LHCN-M2 (cell line): ENCODE data around the gene EDAR. TPM values are rescaled to one million over a fixed set of nuclear protein-coding genes. Genes with fewer than 3 reads are reported as not detected.

ENCODE experiments used
- DNase-seq: peaks from one replicate; pipeline ENCODE4 v3.0.0-alpha.2; 2012; ENCODE audit warnings: low read depth
- total RNA-seq: library from RNA; depleted of rRNA; stranded (reverse); fragments of >200 nt; gene quantifications from 2 replicates; pipeline ENCODE4 v1.2.3, GENCODE V29; 2014

Gene EDAR
- total RNA-seq, 1 experiment from 2014 or later = not detected

- DNase-seq = no peak
These were observed 12.2 kb upstream of the EDAR start for GRCh38 chr2:109001201-109001600.

DNA sequence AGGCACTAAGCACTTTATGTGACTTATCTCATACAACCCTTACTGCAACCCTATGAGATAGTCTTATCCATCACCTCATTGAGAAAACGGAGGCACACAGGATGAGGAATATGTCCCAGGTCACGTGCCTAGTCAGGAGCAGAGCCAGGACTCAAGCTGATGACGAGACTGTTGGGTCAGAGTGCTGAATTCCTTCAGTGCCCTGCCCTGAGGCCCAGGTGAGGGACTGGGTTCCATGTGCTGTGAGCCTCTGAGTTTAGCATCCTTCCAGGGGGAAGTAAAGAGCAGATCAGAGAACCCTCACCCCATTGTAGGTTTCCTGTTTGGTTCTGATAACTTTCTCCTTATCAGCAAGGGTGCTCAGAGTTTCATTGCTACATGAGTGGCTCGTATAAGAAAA, 11.7 kb upstream of the EDAR start:
- DNase-seq = no peak

- no peak for DNase-seq
These were observed 9.9 kb upstream of the EDAR start for GRCh38 chr2:108998911-108999310.

- no peak for DNase-seq
These were observed 5.2 kb upstream of the EDAR start for GRCh38 chr2:108994178-108994577.

- DNase-seq = no peak
These were observed 4.3 kb upstream of the EDAR start for GRCh38 chr2:108993095-108993937.

DNA sequence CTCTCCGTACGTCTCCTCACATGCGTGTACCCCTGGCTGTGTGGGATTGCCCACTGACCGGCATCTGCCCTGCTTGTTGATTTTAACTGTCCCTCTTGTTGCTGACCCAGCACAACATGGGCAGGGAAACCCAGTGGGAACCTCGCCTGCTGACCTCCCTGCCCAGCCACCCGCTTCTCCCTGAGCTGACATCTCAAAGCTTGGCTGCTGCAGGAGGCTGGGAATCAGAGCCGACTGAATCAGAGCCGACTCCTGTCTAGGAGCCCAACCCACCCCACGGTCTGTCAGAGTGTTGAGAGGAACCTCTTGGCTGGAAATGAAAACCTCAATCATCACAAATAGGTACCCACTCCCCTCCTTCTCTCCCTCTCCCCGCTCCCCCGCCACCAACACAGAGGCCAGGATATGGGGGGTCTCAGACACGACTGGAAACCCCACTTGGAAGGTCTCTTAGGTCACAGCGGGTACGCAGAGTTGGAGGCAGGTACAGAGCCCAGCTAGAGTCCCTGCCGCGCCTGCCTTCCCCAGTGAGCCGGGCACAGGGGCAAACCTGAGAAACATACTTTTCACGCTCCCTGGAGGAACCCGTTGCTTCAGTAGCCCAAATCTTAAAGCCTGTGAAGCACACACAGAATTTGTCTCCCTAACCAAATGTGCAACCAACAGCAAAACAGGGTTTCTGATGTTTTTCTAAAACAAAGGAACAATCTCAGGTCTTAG, 784 bp downstream of the EDAR start:
- DNase-seq = no peak

DNA sequence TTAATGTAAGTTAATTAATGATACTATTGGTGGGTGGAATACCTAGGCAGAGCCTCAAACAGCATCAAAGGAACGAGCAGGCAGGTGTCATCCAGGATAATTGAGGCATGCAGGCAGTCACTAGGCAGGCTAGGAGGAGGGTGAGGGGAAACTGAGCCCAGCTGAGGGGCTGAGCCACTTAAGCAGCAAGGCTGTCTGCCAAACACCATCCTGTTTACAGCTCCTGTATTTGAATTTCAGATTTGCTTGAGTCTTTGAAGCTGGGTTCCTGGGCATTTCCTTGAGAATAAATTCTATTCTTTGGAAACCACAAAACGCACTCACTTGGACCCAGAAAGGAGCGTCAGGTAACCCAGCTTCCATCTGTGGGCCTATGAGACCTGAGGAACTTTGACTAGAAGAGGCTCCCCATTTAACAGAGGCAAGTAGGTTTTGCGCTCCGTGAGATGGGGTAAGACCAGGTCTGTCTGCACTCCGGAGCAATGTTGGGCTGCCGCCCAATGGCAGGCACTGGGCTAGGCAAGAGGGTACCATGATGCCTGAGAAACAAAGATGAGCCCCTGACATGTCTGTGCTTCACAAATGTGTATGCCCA, 2.0 kb downstream of the EDAR start:
- DNase-seq = no peak

DNA sequence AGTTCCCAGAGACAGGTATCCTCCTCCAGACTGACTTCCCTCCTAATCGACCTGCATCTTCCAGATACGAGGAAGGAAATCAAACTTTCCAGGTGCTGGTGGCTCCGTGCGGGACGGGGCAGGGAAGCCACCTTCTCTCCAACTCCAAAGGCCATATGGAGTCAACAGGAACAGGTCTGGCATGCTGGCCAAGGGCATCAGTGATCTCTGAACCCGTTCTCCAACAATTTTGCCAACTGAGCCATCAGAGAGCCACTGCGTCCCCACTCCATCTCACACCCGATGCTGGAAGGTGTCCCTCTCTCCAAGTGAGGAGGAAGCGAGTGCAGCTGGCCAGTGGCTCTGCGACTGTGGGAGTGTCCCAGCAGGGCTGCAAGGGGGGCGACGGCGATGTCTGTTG, 5.4 kb downstream of the EDAR start:
- DNase-seq = no peak

DNA sequence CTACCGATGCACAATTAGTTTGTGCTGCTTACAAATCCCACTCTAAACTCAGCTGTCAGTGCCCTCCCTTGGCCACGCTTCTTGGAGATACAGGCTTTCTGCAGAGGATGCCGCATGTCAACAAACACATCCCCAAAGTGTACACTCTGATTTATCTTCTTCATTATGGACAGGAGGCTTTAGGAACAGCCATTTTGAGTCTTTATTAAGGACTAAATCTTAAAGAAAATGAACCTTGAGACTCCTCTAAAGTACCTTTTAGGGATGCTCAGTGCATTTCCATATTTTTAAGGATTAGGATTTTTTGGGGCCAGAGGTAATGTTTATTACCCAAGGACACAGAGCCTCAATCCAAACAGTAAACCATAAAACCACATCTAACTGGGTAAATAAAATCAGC, 6.0 kb downstream of the EDAR start:
- DNase-seq = no peak

DNA sequence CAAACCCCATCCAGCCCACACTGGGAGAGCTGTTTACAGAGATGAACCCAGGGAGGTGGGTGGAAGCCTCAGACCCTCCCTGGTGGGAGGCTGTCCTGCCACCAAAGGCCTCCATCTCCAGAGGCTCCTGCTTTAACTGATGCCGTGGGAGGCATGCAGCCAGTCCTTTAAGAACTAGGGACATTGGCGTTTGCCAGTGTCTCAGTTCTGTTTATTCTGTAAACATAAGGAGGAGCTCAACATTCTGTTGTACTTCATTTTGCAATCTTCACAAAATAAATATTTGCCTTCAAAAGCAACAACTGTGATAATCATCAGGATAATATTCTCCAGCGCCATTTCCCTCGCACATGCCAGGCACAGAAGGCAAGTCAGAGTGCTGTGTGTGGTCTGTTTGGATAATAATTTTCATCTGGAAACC, 6.8 kb downstream of the EDAR start:
- DNase-seq = no peak

- no peak for DNase-seq
These were observed 7.2 kb downstream of the EDAR start for GRCh38 chr2:108981846-108982245.

DNA sequence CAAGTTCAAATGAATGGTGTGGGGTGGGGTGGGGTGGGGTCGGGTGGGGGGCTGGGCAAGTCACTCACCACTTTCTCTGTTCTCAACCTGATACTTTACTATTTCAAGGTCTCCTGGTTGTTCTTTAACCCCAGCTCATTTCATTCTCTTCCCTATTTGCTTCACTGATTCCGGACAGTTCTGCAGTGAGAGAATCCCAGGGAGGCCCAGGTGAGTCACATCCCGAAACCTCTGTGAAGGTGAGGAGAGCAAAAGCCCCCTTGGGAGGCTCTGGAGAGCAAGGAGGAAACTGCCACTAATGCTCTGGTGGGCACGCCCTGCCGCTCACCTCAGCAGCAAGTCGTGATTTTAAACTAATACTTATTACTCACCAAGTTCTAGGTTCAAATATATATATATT, 8.9 kb downstream of the EDAR start:
- DNase-seq = no peak

GRCh38 chr2:108979461-108979860, 9.6 kb downstream of the EDAR start:
- no peak for DNase-seq

DNA sequence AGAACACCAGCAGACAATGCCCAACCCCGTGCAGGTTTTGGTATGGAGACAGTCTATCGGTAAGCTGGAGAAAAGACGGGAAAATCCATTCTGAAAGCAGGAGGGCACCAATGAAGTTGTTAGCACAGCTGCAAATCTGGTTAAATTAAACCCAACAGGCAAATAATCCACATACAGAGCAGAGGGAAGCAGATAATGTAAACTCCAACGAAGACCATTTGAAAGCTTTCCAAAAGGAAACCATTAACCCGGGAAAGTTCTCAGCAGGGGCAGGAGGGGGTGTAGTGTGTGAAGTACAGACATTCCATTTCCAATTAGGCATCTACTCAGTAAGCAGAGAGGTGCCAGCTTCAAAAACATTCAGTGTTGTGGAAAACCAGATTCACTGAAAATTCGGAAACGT, 10.3 kb downstream of the EDAR start:
- no peak for DNase-seq

DNA sequence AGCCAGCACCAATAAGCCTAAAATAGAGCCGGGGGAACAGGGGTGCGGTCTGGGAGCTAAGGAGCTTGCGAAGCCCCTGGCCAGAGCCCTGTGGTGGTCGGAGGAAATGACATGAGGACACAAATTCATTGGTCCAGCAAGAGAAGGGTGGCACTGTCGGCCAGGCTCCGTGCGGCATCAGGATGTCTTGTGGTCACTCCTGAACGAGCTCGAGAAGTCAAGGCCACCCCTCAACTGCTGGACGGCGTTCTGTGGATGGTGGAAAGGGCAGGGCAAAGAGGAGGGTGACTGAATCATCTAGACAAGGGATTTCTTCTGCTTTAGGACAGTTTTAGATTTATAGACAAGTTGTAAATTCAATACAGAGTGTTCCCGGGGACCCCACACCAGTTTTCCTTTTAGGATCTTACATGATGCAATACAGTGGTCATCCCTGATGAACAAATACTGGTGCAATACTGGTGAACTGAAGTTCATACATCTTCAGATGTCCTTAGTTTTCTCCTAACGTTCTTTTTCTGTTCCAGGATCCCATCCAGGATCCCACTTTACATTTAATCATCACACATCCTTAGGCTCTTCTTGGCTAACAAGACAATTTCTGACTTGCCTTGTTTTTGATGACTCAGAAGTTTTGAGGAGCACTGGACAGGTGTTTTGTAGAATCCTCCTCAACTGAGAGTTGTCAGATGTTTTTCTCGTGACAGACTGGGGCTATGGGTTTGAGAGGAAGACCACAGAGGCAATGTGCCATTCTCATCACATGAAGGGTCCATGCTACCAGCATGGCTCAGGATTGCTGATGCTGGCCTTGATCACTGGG, 13.2 kb downstream of the EDAR start:
- DNase-seq = peak; percentile 12

GRCh38 chr2:108974674-108975073, 14.3 kb downstream of the EDAR start:
- DNase-seq = no peak

GRCh38 chr2:108972663-108973062, 16.4 kb downstream of the EDAR start:
- DNase-seq = no peak

- peak; percentile 5 for DNase-seq
These were observed 17.1 kb downstream of the EDAR start for GRCh38 chr2:108971661-108972566.

GRCh38 chr2:108970369-108970768, 18.7 kb downstream of the EDAR start:
- no peak for DNase-seq

DNA sequence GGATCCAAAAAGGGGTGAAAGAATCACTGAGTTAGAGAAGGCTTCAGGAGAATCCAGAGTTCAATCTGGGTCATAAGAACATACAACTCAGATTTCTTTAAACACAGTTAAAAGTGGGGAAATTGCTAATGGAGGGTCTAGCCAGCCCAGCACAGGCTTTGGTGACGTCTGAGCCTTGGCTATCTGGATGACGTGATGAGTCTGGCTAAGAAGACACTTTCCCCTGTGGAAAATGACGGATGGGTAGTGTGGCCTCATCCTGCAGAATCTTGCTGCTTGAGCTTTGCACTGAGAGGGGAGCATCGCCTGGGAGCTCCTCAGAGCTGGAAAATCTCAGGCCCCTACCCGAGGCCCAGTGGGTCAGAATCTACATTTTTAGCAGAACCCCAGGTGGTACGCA, 19.2 kb downstream of the EDAR start:
- no peak for DNase-seq

- DNase-seq = no peak
These were observed 20.4 kb downstream of the EDAR start for GRCh38 chr2:108968619-108969018.
